GM23248 (cell line): Measurements from ENCODE around the gene VSX2. TPM values are rescaled to one million over a fixed set of nuclear protein-coding genes. Genes with fewer than 3 reads are reported as not detected.

Experiments
- DNase-seq: peaks from one replicate; pipeline ENCODE4 v3.0.0-alpha.2; 2015
- H2AFZ ChIP-seq: fragments of 200-600 bp; sonication (generic); 2 replicates; pipeline ENCODE4 v1.6.1; 2016; ENCODE audit warnings: antibody characterized with exemption
- H3F3A ChIP-seq: fragments of 200-600 bp; sonication (generic); 2 replicates; pipeline ENCODE4 v1.6.1; 2016; ENCODE audit warnings: mild to moderate bottlenecking, antibody characterized with exemption, mixed run types; ENCODE audit not compliant: insufficient read depth
- H3K27ac ChIP-seq: fragments of 200-600 bp; sonication (generic); 2 replicates; pipeline ENCODE4 v1.5.1; 2016; ENCODE audit warnings: mild to moderate bottlenecking
- H3K27me3 ChIP-seq: fragments of 200-600 bp; sonication (generic); replicated peaks from 2 replicates; pipeline ENCODE4 v1.6.1; 2016; ENCODE audit warnings: mild to moderate bottlenecking; ENCODE audit not compliant: insufficient read depth
- H3K36me3 ChIP-seq: fragments of 200-600 bp; sonication (generic); 2 replicates; pipeline ENCODE4 v1.6.1; 2016; ENCODE audit warnings: low read depth, mild to moderate bottlenecking
- H3K4me1 ChIP-seq: fragments of 200-600 bp; sonication (generic); 2 replicates; pipeline ENCODE4 v1.6.1; 2016; ENCODE audit warnings: mild to moderate bottlenecking; ENCODE audit not compliant: insufficient read depth
- H3K4me2 ChIP-seq: fragments of 200-600 bp; sonication (generic); one replicate; pipeline ENCODE4 v1.6.1; 2016; ENCODE audit warnings: mild to moderate bottlenecking; ENCODE audit not compliant: unreplicated experiment
- H3K4me3 ChIP-seq: fragments of 200-600 bp; sonication (generic); 2 replicates; pipeline ENCODE4 v1.5.1; 2016; ENCODE audit warnings: mild to moderate bottlenecking
- H3K79me2 ChIP-seq: fragments of 200-600 bp; sonication (generic); 2 replicates; pipeline ENCODE4 v1.6.1; 2016; ENCODE audit warnings: mild to moderate bottlenecking; ENCODE audit not compliant: insufficient read depth
- H3K9ac ChIP-seq: fragments of 200-600 bp; sonication (generic); 2 replicates; pipeline ENCODE4 v1.6.1; 2016; ENCODE audit warnings: mild to moderate bottlenecking
- H3K9me2 ChIP-seq: fragments of 200-600 bp; sonication (generic); 2 replicates; pipeline ENCODE4 v1.6.1; 2016; ENCODE audit warnings: mixed run types, mild to moderate bottlenecking, moderate library complexity; ENCODE audit not compliant: insufficient read depth
- H3K9me3 ChIP-seq: fragments of 200-600 bp; sonication (generic); one replicate; pipeline ENCODE4 v1.6.1; 2017; ENCODE audit warnings: low read depth
- H4K20me1 ChIP-seq: fragments of 200-600 bp; sonication (generic); 2 replicates; pipeline ENCODE4 v1.6.0; 2016; ENCODE audit not compliant: insufficient read depth
- EZH2 ChIP-seq: fragments of 200-600 bp; sonication (generic); IDR thresholded peaks from 2 replicates; pipeline ENCODE4 v1.6.1; 2018; ENCODE audit warnings: antibody characterized with exemption, mild to moderate bottlenecking; ENCODE audit not compliant: insufficient read depth, poor library complexity, severe bottlenecking
- EZH2phosphoT487 ChIP-seq: fragments of 200-600 bp; sonication (generic); IDR thresholded peaks from 2 replicates; pipeline ENCODE4 v1.6.1; 2018; ENCODE audit warnings: antibody characterized with exemption, moderate library complexity, mild to moderate bottlenecking, low read depth; ENCODE audit not compliant: insufficient read depth
- WGBS, 2 experiments: methylation state at CpG; one replicate each; pipeline ENCODE4 v1.1.6; 2015 to 2017; ENCODE audit warnings: low lambda C conversion rate in 2 of 2, low coverage in 1 of 2; ENCODE audit errors: missing lambda C conversion rate in 2 of 2; 5-methylcytosine and 5-hydroxymethylcytosine counted together
- in situ Hi-C: fragments of 300-500 bp; cut with MboI; formaldehyde crosslinking; loops from 2 replicates; pipeline ENCODE4 v1.15.0; 2020
- polyA plus RNA-seq: library from polyadenylated mRNA; unstranded; fragments of >200 nt; fragmentation: Nextera tagmentation; extraction: Ambion mirVana; gene quantifications from 2 replicates; pipeline ENCODE4 v1.2.1, GENCODE V29; 2016
- small RNA-seq: library from RNA; depleted of rRNA; stranded (forward); fragments of <200 nt; gene quantifications from one replicate; pipeline ENCODE3, GENCODE V24; 2014; ENCODE audit warnings: low read depth, low replicate concordance
- total RNA-seq: library from RNA; depleted of rRNA; stranded (reverse); fragments of >200 nt; shearing (Covaris generic); gene quantifications from 2 replicates; pipeline ENCODE4 v1.2.3, GENCODE V29; 2014; rRNA removed

VSX2 gene
- total and polyA plus RNA-seq, 2 experiments from 2014 or later, result not detected

DNA sequence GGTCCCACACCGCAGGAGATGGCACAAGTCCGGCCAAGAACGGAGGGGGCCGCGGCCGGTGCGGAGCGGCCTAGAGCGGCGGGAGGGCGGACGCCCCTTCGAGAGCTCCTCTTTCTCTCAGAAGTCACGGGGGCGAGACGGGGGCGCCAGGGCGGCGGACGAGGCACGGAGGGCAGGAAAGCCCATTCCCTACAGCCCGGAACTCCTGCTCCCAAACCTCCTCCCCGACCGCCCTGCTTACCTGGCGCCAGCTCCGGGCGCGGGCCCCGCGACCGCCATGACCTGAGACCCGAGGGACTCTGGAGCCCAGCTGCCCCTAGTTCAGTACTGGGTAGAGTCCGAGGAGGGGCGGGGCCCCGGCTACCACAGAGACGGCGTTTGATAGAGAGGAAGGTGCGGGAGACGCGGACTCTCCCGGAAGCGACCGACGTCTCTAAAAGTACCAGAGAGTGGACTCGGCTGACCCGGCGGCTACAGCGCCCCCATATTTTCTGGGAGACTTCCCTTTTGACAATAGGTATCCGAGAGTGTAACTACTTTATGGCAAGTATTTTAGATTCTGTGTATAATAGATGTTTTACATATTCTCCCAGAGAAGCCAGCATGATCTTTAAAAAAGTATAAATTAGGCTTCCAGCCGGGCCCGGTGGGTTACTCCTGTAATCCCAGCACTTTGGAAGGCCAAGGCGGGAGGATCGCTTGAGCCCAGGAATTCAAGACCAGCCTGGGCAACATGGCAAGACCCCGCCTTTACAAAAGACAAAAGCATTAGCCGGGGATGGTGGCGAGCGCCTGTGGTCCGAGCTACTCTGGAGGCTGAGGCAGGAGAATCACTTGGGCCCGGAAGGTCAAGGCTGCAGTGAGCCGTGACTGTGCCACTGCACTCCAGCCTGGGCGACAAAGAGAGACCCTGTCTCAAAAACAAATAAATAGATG is 63.7 kb downstream of the VSX2 start, which contains the start of gene ABCD4:
Gene ABCD4 (minus strand): TSS at position 301 of the 936 bp plus-strand sequence. CDS start 22 bp downstream, at position 279.
- H3F3A ChIP-seq, result peaks cover 22% of the 10 kb centered on the region
- no peaks in the 10 kb centered on the region for H3K9me2 ChIP-seq
- in situ Hi-C loops, result no loop called here
- H3K27ac ChIP-seq, result peak within 1 kb of the TSS; percentile 68
- no peaks in the 10 kb centered on the region for H3K27me3 ChIP-seq
- no peaks in the 10 kb centered on the region for H3K36me3 ChIP-seq
- peaks cover 40% of the 10 kb centered on the region for H3K79me2 ChIP-seq
- peak within 1 kb of the TSS; percentile 100 for H2AFZ ChIP-seq
- peaks cover 17% of the 10 kb centered on the region for H3K4me1 ChIP-seq
- TF ChIP-seq EZH2phosphoT487 (no peak), EZH2 (no peak)
- no peaks in the 10 kb centered on the region for H3K9me3 ChIP-seq
- peak within 1 kb of the TSS; percentile 88 for H3K4me3 ChIP-seq
- DNase-seq, result peak; percentile 94
- peak within 1 kb of the TSS; percentile 83 for H3K9ac ChIP-seq
- H3K4me2 ChIP-seq, result peak within 1 kb of the TSS; percentile 89
- WGBS, 2 experiments, result 8 to 11% methylated on average over 57 to 58 of the region's 61 CpGs
- no peaks in the 10 kb centered on the region for H4K20me1 ChIP-seq

- no peaks in the 10 kb centered on the region for H3K79me2 ChIP-seq
- no peaks in the 10 kb centered on the region for H3K36me3 ChIP-seq
- H3K9me3 ChIP-seq, result no peaks in the 10 kb centered on the region
- no peak overlapping the region for H3K4me2 ChIP-seq
- TF ChIP-seq EZH2phosphoT487, result no peak
- no peak for TF ChIP-seq EZH2
- in situ Hi-C loops, result no loop called here
- H3K27me3 ChIP-seq, result no peaks in the 10 kb centered on the region
- H3K9me2 ChIP-seq, result no peaks in the 10 kb centered on the region
- no peak overlapping the region for H2AFZ ChIP-seq
- no peak overlapping the region for H3K4me3 ChIP-seq
- no peaks in the 10 kb centered on the region for H3F3A ChIP-seq
- 46 to 56% methylated on average over 5 of the region's 5 CpGs for WGBS, 2 experiments
- no peak overlapping the region for H3K9ac ChIP-seq
- no peak for DNase-seq
- no peaks in the 10 kb centered on the region for H3K4me1 ChIP-seq
- no peak overlapping the region for H3K27ac ChIP-seq
- H4K20me1 ChIP-seq, result no peaks in the 10 kb centered on the region
Measured at GRCh38 chr14:74308695-74309094, 69.4 kb downstream of the VSX2 start.

GRCh38 chr14:74309125-74310022 is 70.1 kb downstream of the VSX2 start:
- Histone ChIP-seq H3K27ac (no peak overlapping the region), H3K9me2 (no peaks in the 10 kb centered on the region), H3K79me2 (no peaks in the 10 kb centered on the region), H2AFZ (no peak overlapping the region), H3F3A (no peaks in the 10 kb centered on the region), H4K20me1 (no peaks in the 10 kb centered on the region), H3K9ac (no peak overlapping the region), H3K9me3 (no peaks in the 10 kb centered on the region), H3K4me2 (no peak overlapping the region), H3K36me3 (no peaks in the 10 kb centered on the region), H3K27me3 (no peaks in the 10 kb centered on the region), H3K4me1 (no peaks in the 10 kb centered on the region), H3K4me3 (no peak overlapping the region)
- in situ Hi-C loops, result no loop called here
- no peak for DNase-seq
- TF ChIP-seq EZH2phosphoT487, result no peak
- TF ChIP-seq EZH2, result no peak
- WGBS, 2 experiments, result 72 to 73% methylated on average over 8 of the region's 8 CpGs

- Histone ChIP-seq H2AFZ (no peak overlapping the region), H3K4me2 (no peak overlapping the region), H3K27me3 (peaks cover 4% of the 10 kb centered on the region), H3K27ac (no peak overlapping the region), H3K9ac (no peak overlapping the region), H3F3A (no peaks in the 10 kb centered on the region), H3K4me3 (no peak overlapping the region), H4K20me1 (no peaks in the 10 kb centered on the region), H3K36me3 (no peaks in the 10 kb centered on the region), H3K79me2 (no peaks in the 10 kb centered on the region), H3K9me2 (no peaks in the 10 kb centered on the region), H3K9me3 (no peaks in the 10 kb centered on the region), H3K4me1 (no peaks in the 10 kb centered on the region)
- whole genome bisulfite sequencing, 2 experiments, result 25 to 41% methylated on average over 2 of the region's 2 CpGs
- no peak for DNase-seq
- TF ChIP-seq EZH2phosphoT487 (no peak), EZH2 (no peak)
- in situ Hi-C loops, result no loop called here
Measured at GRCh38 chr14:74312161-74312560, 72.9 kb downstream of the VSX2 start.

Small RNA genes lying within 50 kb of the gene (small RNA-seq; reads per million reads assigned to genes)
- gene AC006349.1, result not detected

Other genes starting within 250 kb of the VSX2 start
- gene ENTPD5, start 220.2 kb upstream of the VSX2 start, total RNA-seq, result 6.6 and 11.5 TPM in 2 replicates
- 10.4 and 12.5 TPM in 2 replicates for gene ENTPD5, start 220.2 kb upstream of the VSX2 start, polyA plus RNA-seq
- gene BBOF1, start 220.1 kb upstream of the VSX2 start, total RNA-seq, result 3.5 and 18.2 TPM in 2 replicates
- gene BBOF1, start 220.1 kb upstream of the VSX2 start, polyA plus RNA-seq, result 5.4 and 6.4 TPM in 2 replicates
- gene ALDH6A1, start 155.0 kb upstream of the VSX2 start, total RNA-seq, result 13.8 and 19.9 TPM in 2 replicates
- gene ALDH6A1, start 155.0 kb upstream of the VSX2 start, polyA plus RNA-seq, result 20.8 and 21.0 TPM in 2 replicates
- gene LIN52, start 154.5 kb upstream of the VSX2 start, total RNA-seq, result 6.7 and 8.0 TPM in 2 replicates
- gene LIN52, start 154.5 kb upstream of the VSX2 start, polyA plus RNA-seq, result 8.7 and 8.8 TPM in 2 replicates
- gene ABCD4, start 63.5 kb downstream of the VSX2 start, total RNA-seq, result 22.3 and 24.1 TPM in 2 replicates
- gene ABCD4, start 63.5 kb downstream of the VSX2 start, polyA plus RNA-seq, result 26.3 and 27.7 TPM in 2 replicates
- gene VRTN, start 109.0 kb downstream of the VSX2 start, total RNA-seq, result not detected in 2 replicates
- not detected in 2 replicates for gene VRTN, start 109.0 kb downstream of the VSX2 start, polyA plus RNA-seq
- gene SYNDIG1L, start 186.8 kb downstream of the VSX2 start, total RNA-seq, result not detected in 2 replicates
- not detected in 2 replicates for gene SYNDIG1L, start 186.8 kb downstream of the VSX2 start, polyA plus RNA-seq